Activated B cell treated with CpG ODN at 0.5 μM for 24 hours (primary cell): Measurements from ENCODE around the gene LCT. TPM values are rescaled to one million over a fixed set of nuclear protein-coding genes. Genes with fewer than 3 reads are reported as not detected.

Experiments
- ATAC-seq: fragments of 200-7000 bp; cut with Tn5 transposase; one replicate; pipeline ENCODE4 v1.10.0; 2021; ENCODE audit warnings: low read depth, mild to moderate bottlenecking, moderate library complexity
- CTCF ChIA-PET: fragments of 350-600 bp; sonication (Branson Sonifier 250); formaldehyde crosslinking; loops from one replicate; lab custom pipeline; 2021; ENCODE audit warnings: antibody characterized with exemption; lab: Charles Lee
- POLR2A ChIA-PET: fragments of 350-600 bp; sonication (Branson Sonifier 250); formaldehyde crosslinking; loops from one replicate; lab custom pipeline; 2021; ENCODE audit warnings: antibody characterized with exemption; lab: Charles Lee
- DNase-seq: peaks from one replicate; pipeline ENCODE4 v3.0.0; 2022
- H3K27ac Mint-ChIP-seq: one replicate; pipeline ENCODE4 v1.8.0; 2020; ENCODE audit warnings: mixed read lengths
- H3K27me3 Mint-ChIP-seq: one replicate; pipeline ENCODE4 v1.8.0; 2021; ENCODE audit warnings: mixed read lengths
- H3K36me3 Mint-ChIP-seq: one replicate; pipeline ENCODE4 v1.8.0; 2021; ENCODE audit warnings: low read depth, mixed read lengths
- H3K4me1 Mint-ChIP-seq: one replicate; pipeline ENCODE4 v1.8.0; 2021; ENCODE audit warnings: mixed read lengths
- H3K4me3 Mint-ChIP-seq: one replicate; pipeline ENCODE4 v1.8.0; 2020; ENCODE audit warnings: mild to moderate bottlenecking, mixed read lengths
- H3K9me3 Mint-ChIP-seq: one replicate; pipeline ENCODE4 v1.8.0; 2020; ENCODE audit warnings: mixed read lengths
- CTCF ChIP-seq: fragments of 200-600 bp; IDR thresholded peaks from one replicate; pipeline ENCODE4 v1.8.0; 2022; ENCODE audit warnings: antibody characterized with exemption, mild to moderate bottlenecking
- intact Hi-C: fragments of 100-400 bp; cut with micrococcal nuclease; formaldehyde crosslinking; loops from one replicate; pipeline ENCODE4 v1.15.1; 2024
- total RNA-seq: library from RNA; stranded (reverse); gene quantifications from 2 replicates; pipeline ENCODE4 v1.2.3, GENCODE V29; 2022

LCT gene
- total RNA-seq, 1 donor from 2014 or later, result not detected

- Mint-ChIP-seq H3K4me1 (no peaks in the 10 kb centered on the region), H3K4me3 (no peak overlapping the region), H3K27me3 (no peaks in the 10 kb centered on the region), H3K27ac (no peak overlapping the region), H3K9me3 (no peaks in the 10 kb centered on the region), H3K36me3 (peaks cover 70% of the 10 kb centered on the region)
- DNase-seq (no peak), ATAC-seq (no peak)
- POLR2A ChIA-PET, result no interaction called here
- no peak for TF ChIP-seq CTCF
- intact Hi-C loops, result no loop called here
- CTCF ChIA-PET, result no interaction called here
Measured at GRCh38 chr2:135845257-135845656, 8.3 kb upstream of the LCT start.

- no peak for ATAC-seq
- POLR2A ChIA-PET, result no interaction called here
Measured at GRCh38 chr2:135844301-135844895, 7.4 kb upstream of the LCT start.

GRCh38 chr2:135843671-135844070 is 6.7 kb upstream of the LCT start:
- Mint-ChIP-seq H3K9me3 (no peaks in the 10 kb centered on the region), H3K27me3 (no peaks in the 10 kb centered on the region), H3K27ac (no peak overlapping the region), H3K4me1 (no peaks in the 10 kb centered on the region), H3K4me3 (no peak overlapping the region), H3K36me3 (peaks cover 60% of the 10 kb centered on the region)
- POLR2A ChIA-PET, result no interaction called here
- ATAC-seq, result no peak
- intact Hi-C loops, result no loop called here
- DNase-seq, result no peak
- no peak for TF ChIP-seq CTCF
- CTCF ChIA-PET, result no interaction called here

More at GRCh38 chr2:135844301-135844895, 7.4 kb upstream of the LCT start:
- CTCF ChIA-PET, result no interaction called here
- Mint-ChIP-seq H3K27ac (no peak overlapping the region), H3K4me3 (no peak overlapping the region), H3K4me1 (no peaks in the 10 kb centered on the region), H3K27me3 (no peaks in the 10 kb centered on the region), H3K9me3 (no peaks in the 10 kb centered on the region), H3K36me3 (peaks cover 66% of the 10 kb centered on the region)
- intact Hi-C loops, result no loop called here
- no peak for TF ChIP-seq CTCF
- DNase-seq, result no peak

GRCh38 chr2:135840601-135841000 is 3.6 kb upstream of the LCT start:
- Mint-ChIP-seq H3K4me1 (no peaks in the 10 kb centered on the region), H3K9me3 (no peaks in the 10 kb centered on the region), H3K4me3 (no peak overlapping the region), H3K27ac (no peak overlapping the region), H3K36me3 (peaks cover 39% of the 10 kb centered on the region), H3K27me3 (no peaks in the 10 kb centered on the region)
- ChIA-PET CTCF (no interaction called here), POLR2A (interaction anchor here (0.6 kb wide), 1 partner anchor 54 kb away, joined by 4 read pairs; no protein-coding TSS in a partner anchor)
- DNase-seq, result no peak
- ATAC-seq, result no peak
- no peak for TF ChIP-seq CTCF
- intact Hi-C loops, result no loop called here

- no peak for TF ChIP-seq CTCF
- DNase-seq, result no peak
- POLR2A ChIA-PET, result no interaction called here
Measured at GRCh38 chr2:135839713-135840112, 2.7 kb upstream of the LCT start.

More at GRCh38 chr2:135839713-135840112, 2.7 kb upstream of the LCT start:
- H3K4me3 Mint-ChIP-seq, result no peak overlapping the region
- peaks cover 33% of the 10 kb centered on the region for H3K36me3 Mint-ChIP-seq
- H3K27ac Mint-ChIP-seq, result no peak overlapping the region
- H3K9me3 Mint-ChIP-seq, result no peaks in the 10 kb centered on the region
- no peak for ATAC-seq
- CTCF ChIA-PET, result no interaction called here
- H3K27me3 Mint-ChIP-seq, result no peaks in the 10 kb centered on the region
- intact Hi-C loops, result no loop called here
- H3K4me1 Mint-ChIP-seq, result no peaks in the 10 kb centered on the region
